Caco-2 (cell line): ENCODE measurements around the gene BID. TPM values are rescaled to one million over a fixed set of nuclear protein-coding genes. Genes with fewer than 3 reads are reported as not detected.

Source experiments
- BruUV-seq: library from RNA; stranded (reverse); fragments of 400-500 nt; replicated peaks from 2 replicates; lab custom pipeline; 2021; lab: Mats Ljungman, UMichigan
- CTCF ChIA-PET: fragments of 300-600 bp; sonication (Branson Sonifier 250); formaldehyde crosslinking; loops from one replicate; lab custom pipeline; 2022; ENCODE audit warnings: antibody characterized with exemption; lab: Charles Lee
- POLR2A ChIA-PET: fragments of 300-600 bp; sonication (Branson Sonifier 250); formaldehyde crosslinking; loops from one replicate; lab custom pipeline; 2022; ENCODE audit warnings: antibody characterized with exemption; lab: Charles Lee
- DNase-seq, 2 experiments: peaks; one replicate each; pipeline versions ENCODE4 v3.0.0 to v3.0.0-alpha.2; 2020 to 2022
- H3K27me3 ChIP-seq: replicated peaks from 2 replicates; pipeline ENCODE4 v1.6.0; 2011; ENCODE audit warnings: low read length; ENCODE audit not compliant: control insufficient read depth, insufficient read depth
- H3K36me3 ChIP-seq: 2 replicates; pipeline ENCODE4 v1.5.1; 2011; ENCODE audit warnings: low read length; ENCODE audit not compliant: control insufficient read depth, insufficient read depth
- H3K4me1 ChIP-seq: fragments of 250-450 bp; sonication (Bioruptor Pico); 2 replicates; pipeline ENCODE4 v1.5.1; 2020; ENCODE audit warnings: mild to moderate bottlenecking
- H3K4me3 ChIP-seq: 2 replicates; pipeline ENCODE4 v1.5.1; 2011; ENCODE audit warnings: low read depth, mild to moderate bottlenecking, control low read depth, low read length
- H3K9me3 ChIP-seq: fragments of 250-450 bp; sonication (Bioruptor Pico); 2 replicates; pipeline ENCODE4 v1.5.1; 2020; ENCODE audit warnings: mild to moderate bottlenecking, moderate library complexity
- H3K27ac Mint-ChIP-seq: one replicate; pipeline ENCODE4 v1.8.0; 2022; ENCODE audit warnings: mixed read lengths; ENCODE audit not compliant: unreplicated experiment
- H3K27me3 Mint-ChIP-seq: one replicate; pipeline ENCODE4 v1.8.0; 2022; ENCODE audit warnings: mixed read lengths; ENCODE audit not compliant: insufficient read depth, unreplicated experiment
- H3K36me3 Mint-ChIP-seq: one replicate; pipeline ENCODE4 v1.8.0; 2022; ENCODE audit warnings: mild to moderate bottlenecking, mixed read lengths; ENCODE audit not compliant: insufficient read depth, unreplicated experiment
- H3K4me1 Mint-ChIP-seq: one replicate; pipeline ENCODE4 v1.8.0; 2022; ENCODE audit warnings: low read depth, mixed read lengths; ENCODE audit not compliant: unreplicated experiment
- H3K4me3 Mint-ChIP-seq: one replicate; pipeline ENCODE4 v1.8.0; 2022; ENCODE audit warnings: mild to moderate bottlenecking, moderate library complexity, mixed read lengths; ENCODE audit not compliant: unreplicated experiment
- H3K9me3 Mint-ChIP-seq: one replicate; pipeline ENCODE4 v1.8.0; 2022; ENCODE audit warnings: mixed read lengths; ENCODE audit not compliant: unreplicated experiment
- intact Hi-C: fragments of 100-400 bp; cut with micrococcal nuclease; formaldehyde crosslinking; loops from one replicate; pipeline ENCODE4 v1.10.0; 2022; ENCODE audit not compliant: unreplicated experiment
- total RNA-seq: library from RNA; stranded (reverse); gene quantifications from 2 replicates; pipeline ENCODE4 v1.2.3, GENCODE V29; 2022
- TF ChIP-seq, protein P1 (sequence below), 2 experiments: fragments of 200-600 bp in 1 of 2; IDR thresholded peaks; 1 replicate in 1 of 2; 2 replicates in 1 of 2; pipeline versions ENCODE4 v1.5.1 to v1.8.0; 2011 to 2022; ENCODE audit warnings: antibody characterized with exemption in 1 of 2, control low read depth in 1 of 2, inconsistent platforms in 1 of 2, low read depth in 1 of 2, low read length in 1 of 2, mild to moderate bottlenecking in 1 of 2, moderate library complexity in 1 of 2; ENCODE audit not compliant: insufficient read depth in 1 of 2, severe bottlenecking in 1 of 2, unreplicated experiment in 1 of 2

The BID gene
- total RNA-seq, 1 experiment from 2014 or later: 28.2 TPM

DNA sequence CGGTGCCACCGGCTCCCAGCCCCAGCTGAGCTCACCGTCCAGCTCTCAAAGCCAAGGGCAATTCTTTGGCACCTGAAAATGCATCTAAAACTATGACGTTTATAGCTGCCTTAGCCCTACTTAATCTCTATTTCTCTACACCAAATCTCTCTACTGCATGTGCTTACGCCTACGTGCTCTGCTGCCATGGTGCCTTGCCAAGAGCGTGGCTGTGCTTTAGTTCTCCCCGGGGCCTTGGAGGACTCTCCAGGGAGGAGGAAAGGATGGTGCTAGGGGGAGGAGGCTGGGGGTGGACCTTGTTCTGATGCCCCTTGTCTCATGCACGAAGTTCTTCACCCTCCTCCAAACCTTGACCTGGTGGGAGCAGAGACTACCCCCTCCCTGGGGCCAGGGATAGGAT, 9.0 kb upstream of the BID start:
- CTCF ChIA-PET: interaction anchor here (3.0 kb wide), 1 partner anchor 225 kb away, joined by 25 read pairs; no protein-coding TSS in a partner anchor
- H3K9me3 Mint-ChIP-seq: no peaks in the 10 kb centered on the region
- TF ChIP-seq, protein P1, sequence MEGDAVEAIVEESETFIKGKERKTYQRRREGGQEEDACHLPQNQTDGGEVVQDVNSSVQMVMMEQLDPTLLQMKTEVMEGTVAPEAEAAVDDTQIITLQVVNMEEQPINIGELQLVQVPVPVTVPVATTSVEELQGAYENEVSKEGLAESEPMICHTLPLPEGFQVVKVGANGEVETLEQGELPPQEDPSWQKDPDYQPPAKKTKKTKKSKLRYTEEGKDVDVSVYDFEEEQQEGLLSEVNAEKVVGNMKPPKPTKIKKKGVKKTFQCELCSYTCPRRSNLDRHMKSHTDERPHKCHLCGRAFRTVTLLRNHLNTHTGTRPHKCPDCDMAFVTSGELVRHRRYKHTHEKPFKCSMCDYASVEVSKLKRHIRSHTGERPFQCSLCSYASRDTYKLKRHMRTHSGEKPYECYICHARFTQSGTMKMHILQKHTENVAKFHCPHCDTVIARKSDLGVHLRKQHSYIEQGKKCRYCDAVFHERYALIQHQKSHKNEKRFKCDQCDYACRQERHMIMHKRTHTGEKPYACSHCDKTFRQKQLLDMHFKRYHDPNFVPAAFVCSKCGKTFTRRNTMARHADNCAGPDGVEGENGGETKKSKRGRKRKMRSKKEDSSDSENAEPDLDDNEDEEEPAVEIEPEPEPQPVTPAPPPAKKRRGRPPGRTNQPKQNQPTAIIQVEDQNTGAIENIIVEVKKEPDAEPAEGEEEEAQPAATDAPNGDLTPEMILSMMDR (IDR thresholded peaks at IDR 0.05; ENCODE audit: insufficient read depth in 1 of 2, low read depth in 1 of 2, low read length in 1 of 2, severe bottlenecking in 1 of 2, unreplicated experiment in 1 of 2): no peak
- no TSS peak for BruUV-seq
- intact Hi-C loops: no loop called here
- Histone ChIP-seq H3K27me3 (no peaks in the 10 kb centered on the region), H3K9me3 (no peaks in the 10 kb centered on the region), H3K4me1 (peaks cover 10% of the 10 kb centered on the region), H3K36me3 (no peaks in the 10 kb centered on the region), H3K4me3 (no peak overlapping the region)
- H3K36me3 Mint-ChIP-seq: peaks cover 10% of the 10 kb centered on the region
- H3K27ac Mint-ChIP-seq: no peak overlapping the region
- DNase-seq: no peak
- H3K27me3 Mint-ChIP-seq: no peaks in the 10 kb centered on the region
- H3K4me3 Mint-ChIP-seq: no peak overlapping the region
- no peaks in the 10 kb centered on the region for H3K4me1 Mint-ChIP-seq
- POLR2A ChIA-PET: no interaction called here

DNA sequence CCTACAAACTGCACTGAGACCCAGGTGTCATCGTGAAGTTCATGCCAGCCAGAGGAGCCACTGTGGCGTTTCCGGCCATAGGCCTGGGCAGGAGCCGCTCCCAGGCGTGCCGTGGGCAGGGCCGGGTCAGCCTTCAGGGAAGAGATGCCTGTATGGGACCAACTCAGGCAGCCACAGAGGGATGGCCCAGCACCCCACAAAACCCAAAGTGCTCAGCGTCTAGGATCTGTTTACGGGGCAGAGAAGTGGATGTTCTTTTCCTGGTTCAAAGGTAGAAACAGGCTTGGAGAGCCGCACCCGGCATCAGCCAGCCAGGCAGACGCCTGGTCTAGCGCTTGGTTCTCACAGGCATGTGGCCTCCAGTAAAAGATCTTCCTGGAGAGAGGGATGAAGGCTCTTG, 8.4 kb upstream of the BID start:
- H3K4me3 Mint-ChIP-seq: no peak overlapping the region
- TF ChIP-seq, protein P1 (IDR thresholded peaks at IDR 0.05; ENCODE audit: insufficient read depth in 1 of 2, low read depth in 1 of 2, low read length in 1 of 2, severe bottlenecking in 1 of 2, unreplicated experiment in 1 of 2): no peak
- no peak overlapping the region for H3K4me3 ChIP-seq
- peaks cover 10% of the 10 kb centered on the region for H3K4me1 ChIP-seq
- no TSS peak for BruUV-seq
- intact Hi-C loops: no loop called here
- no peaks in the 10 kb centered on the region for H3K36me3 ChIP-seq
- ChIA-PET POLR2A (no interaction called here), CTCF (interaction anchor here (0.8 kb wide), 1 partner anchor 224 kb away, joined by 3 read pairs; no protein-coding TSS in a partner anchor)
- no peaks in the 10 kb centered on the region for H3K27me3 Mint-ChIP-seq
- H3K4me1 Mint-ChIP-seq: no peaks in the 10 kb centered on the region
- no peak overlapping the region for H3K27ac Mint-ChIP-seq
- H3K9me3 ChIP-seq: no peaks in the 10 kb centered on the region
- H3K9me3 Mint-ChIP-seq: no peaks in the 10 kb centered on the region
- H3K27me3 ChIP-seq: no peaks in the 10 kb centered on the region
- H3K36me3 Mint-ChIP-seq: peaks cover 10% of the 10 kb centered on the region
- DNase-seq: no peak

GRCh38 chr22:17782158-17782557, 7.9 kb upstream of the BID start:
- no peaks in the 10 kb centered on the region for H3K27me3 ChIP-seq
- H3K4me1 ChIP-seq: peaks cover 8% of the 10 kb centered on the region
- POLR2A ChIA-PET: no interaction called here
- TF ChIP-seq, protein P1 (IDR thresholded peaks at IDR 0.05; ENCODE audit: insufficient read depth in 1 of 2, low read depth in 1 of 2, low read length in 1 of 2, severe bottlenecking in 1 of 2, unreplicated experiment in 1 of 2): no peak
- BruUV-seq: no TSS peak
- H3K9me3 Mint-ChIP-seq: no peaks in the 10 kb centered on the region
- no peaks in the 10 kb centered on the region for H3K36me3 ChIP-seq
- CTCF ChIA-PET: interaction anchor here (0.8 kb wide), 1 partner anchor 223 kb away, joined by 3 read pairs; no protein-coding TSS in a partner anchor
- H3K4me3 Mint-ChIP-seq: no peak overlapping the region
- intact Hi-C loops: no loop called here
- H3K4me3 ChIP-seq: no peak overlapping the region
- H3K27ac Mint-ChIP-seq: no peak overlapping the region
- H3K27me3 Mint-ChIP-seq: no peaks in the 10 kb centered on the region
- no peaks in the 10 kb centered on the region for H3K9me3 ChIP-seq
- no peaks in the 10 kb centered on the region for H3K4me1 Mint-ChIP-seq
- peaks cover 10% of the 10 kb centered on the region for H3K36me3 Mint-ChIP-seq
- no peak for DNase-seq
